SK-N-SH treated with all-trans-retinoic acid at 6 μM for 48 hours (cell line): Measurements from ENCODE around the gene ARF1.

Experiments
- ATAC-seq: fragments of 200-7000 bp; cut with Tn5 transposase; 3 replicates; pipeline ENCODE4 v1.9.1; 2020; ENCODE audit warnings: mild to moderate bottlenecking, moderate library complexity
- ARNTL ChIP-seq: fragments of 450-650 bp; formaldehyde crosslinking; IDR thresholded peaks from 2 replicates; pipeline ENCODE4 v1.5.0; 2020; ENCODE audit warnings: low read depth, mild to moderate bottlenecking, moderate library complexity, borderline replicate concordance
- BACH2 ChIP-seq: fragments of 250-450 bp; sonication (Bioruptor Pico); IDR thresholded peaks from 2 replicates; pipeline ENCODE4 v1.9.0; 2021; ENCODE audit warnings: mild to moderate bottlenecking, borderline replicate concordance
- CSDC2 ChIP-seq: fragments of 250-450 bp; sonication (Bioruptor Pico); IDR thresholded peaks from 2 replicates; pipeline ENCODE4 v1.5.0; 2020; ENCODE audit warnings: mild to moderate bottlenecking, moderate library complexity
- ESRRG ChIP-seq: fragments of 250-450 bp; sonication (Bioruptor Pico); IDR thresholded peaks from 2 replicates; pipeline ENCODE4 v1.6.1; 2021; ENCODE audit warnings: mild to moderate bottlenecking
- GLIS3 ChIP-seq: fragments of 250-450 bp; sonication (Bioruptor Pico); IDR thresholded peaks from 2 replicates; pipeline ENCODE4 v1.5.0; 2020; ENCODE audit warnings: mild to moderate bottlenecking, moderate library complexity
- ISL1 ChIP-seq: fragments of 250-450 bp; sonication (Bioruptor Pico); IDR thresholded peaks from 2 replicates; pipeline ENCODE4 v2.1.2; 2022; ENCODE audit warnings: mild to moderate bottlenecking, moderate library complexity
- RARB ChIP-seq: fragments of 250-450 bp; sonication (Bioruptor Pico); IDR thresholded peaks from 2 replicates; pipeline ENCODE4 v1.8.0; 2021; ENCODE audit warnings: mild to moderate bottlenecking, moderate library complexity
- SNAI2 ChIP-seq: fragments of 250-450 bp; sonication (Bioruptor Pico); IDR thresholded peaks from 2 replicates; pipeline ENCODE4 v1.5.0; 2020; ENCODE audit warnings: mild to moderate bottlenecking, moderate library complexity
- TCF4 ChIP-seq: fragments of 250-450 bp; sonication (Bioruptor Pico); IDR thresholded peaks from 2 replicates; pipeline ENCODE4 v1.8.0; 2021; ENCODE audit warnings: mild to moderate bottlenecking, moderate library complexity, borderline replicate concordance
- TOX ChIP-seq: fragments of 250-450 bp; sonication (Bioruptor Pico); IDR thresholded peaks from 2 replicates; pipeline ENCODE4 v1.8.0; 2021; ENCODE audit warnings: mild to moderate bottlenecking, moderate library complexity, borderline replicate concordance
- ZC3H10 ChIP-seq: fragments of 250-450 bp; sonication (Bioruptor Pico); IDR thresholded peaks from 2 replicates; pipeline ENCODE4 v1.5.1; 2021; ENCODE audit warnings: mild to moderate bottlenecking, moderate library complexity
- ZFP3 ChIP-seq: fragments of 250-450 bp; sonication (Bioruptor Pico); IDR thresholded peaks from 2 replicates; pipeline ENCODE4 v1.5.0; 2020; ENCODE audit warnings: mild to moderate bottlenecking, moderate library complexity
- ZFP30 ChIP-seq: fragments of 450-650 bp; formaldehyde crosslinking; IDR thresholded peaks from 2 replicates; pipeline ENCODE4 v1.5.0; 2022; ENCODE audit warnings: mild to moderate bottlenecking, moderate library complexity
- ZNF565 ChIP-seq: fragments of 450-650 bp; formaldehyde crosslinking; conservative IDR thresholded peaks from 2 replicates; pipeline ENCODE4 v1.5.0; 2020; ENCODE audit warnings: low read depth, mild to moderate bottlenecking, moderate library complexity
- ZNF8 ChIP-seq: fragments of 450-650 bp; formaldehyde crosslinking; IDR thresholded peaks from 2 replicates; pipeline ENCODE4 v1.5.0; 2020; ENCODE audit warnings: mild to moderate bottlenecking, moderate library complexity
- TF ChIP-seq, protein P1 (sequence below): fragments of 250-450 bp; sonication (Bioruptor Pico); IDR thresholded peaks from 2 replicates; pipeline ENCODE4 v1.8.0; 2021; ENCODE audit warnings: low read depth, mild to moderate bottlenecking, moderate library complexity, borderline replicate concordance
- TF ChIP-seq, protein P2 (sequence below): fragments of 250-450 bp; sonication (Bioruptor Pico); IDR thresholded peaks from 2 replicates; pipeline ENCODE4 v1.5.1; 2020; ENCODE audit warnings: low read depth, mild to moderate bottlenecking, moderate library complexity
- TF ChIP-seq, protein P3 (sequence below): fragments of 250-450 bp; sonication (Bioruptor Pico); IDR thresholded peaks from 2 replicates; pipeline ENCODE4 v1.5.0; 2020; ENCODE audit warnings: mild to moderate bottlenecking, moderate library complexity
- TF ChIP-seq, protein P4 (sequence below): fragments of 250-450 bp; sonication (Bioruptor Pico); IDR thresholded peaks from 2 replicates; pipeline ENCODE4 v1.8.0; 2020; ENCODE audit warnings: mild to moderate bottlenecking, moderate library complexity, borderline replicate concordance
- TF ChIP-seq, protein P5 (sequence below): fragments of 250-450 bp; sonication (Bioruptor Pico); IDR thresholded peaks from 2 replicates; pipeline ENCODE4 v1.5.1; 2021; ENCODE audit warnings: mild to moderate bottlenecking, moderate library complexity

Gene ARF1

DNA sequence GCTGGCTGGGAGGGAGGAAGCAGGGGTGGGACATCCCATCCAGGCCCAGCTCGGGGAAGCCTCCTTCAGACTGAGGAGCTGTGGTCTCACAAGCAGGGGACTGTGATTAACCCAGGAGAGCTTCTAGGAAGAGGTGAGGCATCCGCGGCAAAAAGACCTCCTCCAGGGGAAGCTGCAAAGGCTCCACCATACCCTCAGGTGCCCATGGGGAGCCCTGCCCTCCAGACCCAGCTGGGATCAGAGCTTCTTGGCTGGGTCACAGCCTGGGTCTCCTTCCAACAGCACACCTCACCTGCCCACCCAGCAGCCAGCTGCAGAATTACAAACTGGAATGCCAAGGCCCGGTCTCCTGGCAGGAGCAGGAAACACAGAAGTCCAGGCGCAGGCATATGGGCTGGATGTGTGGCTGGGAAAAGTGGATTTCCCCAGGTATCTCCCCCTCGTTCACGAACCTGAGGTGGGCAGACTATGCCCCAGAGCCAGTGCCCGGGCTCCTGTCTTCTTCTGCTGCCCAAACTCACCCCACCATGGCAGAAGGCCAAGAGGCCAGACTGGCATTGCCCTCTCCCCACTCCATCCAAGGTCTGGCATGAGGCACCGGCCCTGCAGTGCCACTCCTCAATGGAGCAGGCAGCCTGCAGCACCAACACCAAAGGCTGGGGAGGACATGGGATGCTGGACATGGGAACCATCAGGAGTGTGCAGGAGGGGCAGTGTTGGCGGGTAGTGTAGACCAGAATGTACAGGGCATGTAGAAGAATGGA, 15.4 kb upstream of the ARF1 start:
- no peak for TF ChIP-seq ARNTL (CRISPR knock-in tag)
- no peak for ATAC-seq

DNA sequence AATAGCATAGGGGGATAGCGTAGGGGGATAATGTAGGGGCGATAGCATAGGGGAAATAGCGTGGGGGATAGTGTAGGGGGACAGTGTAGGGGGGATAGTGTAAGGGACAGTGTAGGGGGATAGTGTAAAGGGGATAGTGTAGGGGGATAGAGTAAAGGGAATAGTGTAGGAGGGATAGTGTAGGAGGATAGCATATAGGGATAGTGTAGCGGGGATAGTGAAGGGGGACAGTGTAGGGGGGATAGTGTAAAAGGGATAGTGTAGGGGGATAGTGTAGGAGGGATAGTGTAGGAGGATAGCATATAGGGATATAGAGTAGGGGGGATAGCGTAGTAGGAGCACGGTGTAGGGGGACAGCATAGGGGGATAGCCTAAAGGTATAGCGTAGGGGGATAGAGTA, 14.1 kb upstream of the ARF1 start:
- no peak for TF ChIP-seq GLIS3 (CRISPR knock-in tag)
- TF ChIP-seq, protein P1, sequence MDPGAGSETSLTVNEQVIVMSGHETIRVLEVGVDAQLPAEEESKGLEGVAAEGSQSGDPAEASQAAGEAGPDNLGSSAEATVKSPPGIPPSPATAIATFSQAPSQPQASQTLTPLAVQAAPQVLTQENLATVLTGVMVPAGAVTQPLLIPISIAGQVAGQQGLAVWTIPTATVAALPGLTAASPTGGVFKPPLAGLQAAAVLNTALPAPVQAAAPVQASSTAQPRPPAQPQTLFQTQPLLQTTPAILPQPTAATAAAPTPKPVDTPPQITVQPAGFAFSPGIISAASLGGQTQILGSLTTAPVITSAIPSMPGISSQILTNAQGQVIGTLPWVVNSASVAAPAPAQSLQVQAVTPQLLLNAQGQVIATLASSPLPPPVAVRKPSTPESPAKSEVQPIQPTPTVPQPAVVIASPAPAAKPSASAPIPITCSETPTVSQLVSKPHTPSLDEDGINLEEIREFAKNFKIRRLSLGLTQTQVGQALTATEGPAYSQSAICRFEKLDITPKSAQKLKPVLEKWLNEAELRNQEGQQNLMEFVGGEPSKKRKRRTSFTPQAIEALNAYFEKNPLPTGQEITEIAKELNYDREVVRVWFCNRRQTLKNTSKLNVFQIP (CRISPR knock-in tag) = no peak
- TF ChIP-seq, all 23 proteins: peak for 0
- ATAC-seq = no peak

DNA sequence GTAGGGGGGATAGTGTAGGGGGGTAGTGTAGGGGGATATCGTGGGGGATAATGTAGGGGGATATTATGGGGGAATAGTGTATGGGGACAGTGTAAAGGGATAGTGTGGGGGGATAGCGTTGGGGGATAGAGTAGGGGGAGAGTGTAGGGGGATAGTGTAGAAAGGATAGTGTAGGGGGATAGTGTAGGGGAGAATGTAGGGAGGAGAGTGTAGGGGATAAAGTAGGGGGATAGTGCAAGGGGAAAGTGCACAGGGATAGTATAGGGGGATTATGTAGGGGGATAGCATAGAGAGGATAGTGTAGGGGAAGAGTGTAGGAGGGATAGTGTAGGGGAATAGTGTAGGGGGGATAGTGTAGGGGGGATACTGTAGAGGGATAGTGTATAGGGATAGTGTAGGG, 12.3 kb upstream of the ARF1 start:
- no peak for TF ChIP-seq BACH2 (CRISPR knock-in tag)
- TF ChIP-seq, protein P2, sequence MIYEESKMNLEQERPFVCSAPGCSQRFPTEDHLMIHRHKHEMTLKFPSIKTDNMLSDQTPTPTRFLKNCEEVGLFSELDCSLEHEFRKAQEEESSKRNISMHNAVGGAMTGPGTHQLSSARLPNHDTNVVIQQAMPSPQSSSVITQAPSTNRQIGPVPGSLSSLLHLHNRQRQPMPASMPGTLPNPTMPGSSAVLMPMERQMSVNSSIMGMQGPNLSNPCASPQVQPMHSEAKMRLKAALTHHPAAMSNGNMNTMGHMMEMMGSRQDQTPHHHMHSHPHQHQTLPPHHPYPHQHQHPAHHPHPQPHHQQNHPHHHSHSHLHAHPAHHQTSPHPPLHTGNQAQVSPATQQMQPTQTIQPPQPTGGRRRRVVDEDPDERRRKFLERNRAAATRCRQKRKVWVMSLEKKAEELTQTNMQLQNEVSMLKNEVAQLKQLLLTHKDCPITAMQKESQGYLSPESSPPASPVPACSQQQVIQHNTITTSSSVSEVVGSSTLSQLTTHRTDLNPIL (CRISPR knock-in tag) = no peak
- no peak for TF ChIP-seq CSDC2 (CRISPR knock-in tag)
- TF ChIP-seq ZFP30 = no peak
- TF ChIP-seq, protein P3, sequence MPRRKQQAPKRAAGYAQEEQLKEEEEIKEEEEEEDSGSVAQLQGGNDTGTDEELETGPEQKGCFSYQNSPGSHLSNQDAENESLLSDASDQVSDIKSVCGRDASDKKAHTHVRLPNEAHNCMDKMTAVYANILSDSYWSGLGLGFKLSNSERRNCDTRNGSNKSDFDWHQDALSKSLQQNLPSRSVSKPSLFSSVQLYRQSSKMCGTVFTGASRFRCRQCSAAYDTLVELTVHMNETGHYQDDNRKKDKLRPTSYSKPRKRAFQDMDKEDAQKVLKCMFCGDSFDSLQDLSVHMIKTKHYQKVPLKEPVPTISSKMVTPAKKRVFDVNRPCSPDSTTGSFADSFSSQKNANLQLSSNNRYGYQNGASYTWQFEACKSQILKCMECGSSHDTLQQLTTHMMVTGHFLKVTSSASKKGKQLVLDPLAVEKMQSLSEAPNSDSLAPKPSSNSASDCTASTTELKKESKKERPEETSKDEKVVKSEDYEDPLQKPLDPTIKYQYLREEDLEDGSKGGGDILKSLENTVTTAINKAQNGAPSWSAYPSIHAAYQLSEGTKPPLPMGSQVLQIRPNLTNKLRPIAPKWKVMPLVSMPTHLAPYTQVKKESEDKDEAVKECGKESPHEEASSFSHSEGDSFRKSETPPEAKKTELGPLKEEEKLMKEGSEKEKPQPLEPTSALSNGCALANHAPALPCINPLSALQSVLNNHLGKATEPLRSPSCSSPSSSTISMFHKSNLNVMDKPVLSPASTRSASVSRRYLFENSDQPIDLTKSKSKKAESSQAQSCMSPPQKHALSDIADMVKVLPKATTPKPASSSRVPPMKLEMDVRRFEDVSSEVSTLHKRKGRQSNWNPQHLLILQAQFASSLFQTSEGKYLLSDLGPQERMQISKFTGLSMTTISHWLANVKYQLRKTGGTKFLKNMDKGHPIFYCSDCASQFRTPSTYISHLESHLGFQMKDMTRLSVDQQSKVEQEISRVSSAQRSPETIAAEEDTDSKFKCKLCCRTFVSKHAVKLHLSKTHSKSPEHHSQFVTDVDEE (CRISPR knock-in tag) = no peak
- TF ChIP-seq ISL1 (CRISPR knock-in tag) = no peak
- TF ChIP-seq ZC3H10 (CRISPR knock-in tag) = no peak
- TF ChIP-seq GLIS3 (CRISPR knock-in tag) = no peak
- TF ChIP-seq, protein P4, sequence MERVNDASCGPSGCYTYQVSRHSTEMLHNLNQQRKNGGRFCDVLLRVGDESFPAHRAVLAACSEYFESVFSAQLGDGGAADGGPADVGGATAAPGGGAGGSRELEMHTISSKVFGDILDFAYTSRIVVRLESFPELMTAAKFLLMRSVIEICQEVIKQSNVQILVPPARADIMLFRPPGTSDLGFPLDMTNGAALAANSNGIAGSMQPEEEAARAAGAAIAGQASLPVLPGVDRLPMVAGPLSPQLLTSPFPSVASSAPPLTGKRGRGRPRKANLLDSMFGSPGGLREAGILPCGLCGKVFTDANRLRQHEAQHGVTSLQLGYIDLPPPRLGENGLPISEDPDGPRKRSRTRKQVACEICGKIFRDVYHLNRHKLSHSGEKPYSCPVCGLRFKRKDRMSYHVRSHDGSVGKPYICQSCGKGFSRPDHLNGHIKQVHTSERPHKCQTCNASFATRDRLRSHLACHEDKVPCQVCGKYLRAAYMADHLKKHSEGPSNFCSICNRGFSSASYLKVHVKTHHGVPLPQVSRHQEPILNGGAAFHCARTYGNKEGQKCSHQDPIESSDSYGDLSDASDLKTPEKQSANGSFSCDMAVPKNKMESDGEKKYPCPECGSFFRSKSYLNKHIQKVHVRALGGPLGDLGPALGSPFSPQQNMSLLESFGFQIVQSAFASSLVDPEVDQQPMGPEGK = no peak
- TF ChIP-seq RARB = no peak
- TF ChIP-seq TOX = no peak
- no peak for TF ChIP-seq SNAI2
- no peak for TF ChIP-seq ARNTL (CRISPR knock-in tag)
- TF ChIP-seq ZNF565 (CRISPR knock-in tag) = no peak
- TF ChIP-seq ZNF8 (CRISPR knock-in tag) = no peak
- no peak for TF ChIP-seq ESRRG (CRISPR knock-in tag)
- TF ChIP-seq, protein P5, sequence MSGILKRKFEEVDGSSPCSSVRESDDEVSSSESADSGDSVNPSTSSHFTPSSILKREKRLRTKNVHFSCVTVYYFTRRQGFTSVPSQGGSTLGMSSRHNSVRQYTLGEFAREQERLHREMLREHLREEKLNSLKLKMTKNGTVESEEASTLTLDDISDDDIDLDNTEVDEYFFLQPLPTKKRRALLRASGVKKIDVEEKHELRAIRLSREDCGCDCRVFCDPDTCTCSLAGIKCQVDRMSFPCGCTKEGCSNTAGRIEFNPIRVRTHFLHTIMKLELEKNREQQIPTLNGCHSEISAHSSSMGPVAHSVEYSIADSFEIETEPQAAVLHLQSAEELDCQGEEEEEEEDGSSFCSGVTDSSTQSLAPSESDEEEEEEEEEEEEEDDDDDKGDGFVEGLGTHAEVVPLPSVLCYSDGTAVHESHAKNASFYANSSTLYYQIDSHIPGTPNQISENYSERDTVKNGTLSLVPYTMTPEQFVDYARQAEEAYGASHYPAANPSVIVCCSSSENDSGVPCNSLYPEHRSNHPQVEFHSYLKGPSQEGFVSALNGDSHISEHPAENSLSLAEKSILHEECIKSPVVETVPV (CRISPR knock-in tag) = no peak
- TF ChIP-seq, protein P1 (CRISPR knock-in tag) = no peak
- TF ChIP-seq TCF4 (CRISPR knock-in tag) = no peak
- TF ChIP-seq ZFP3 (CRISPR knock-in tag) = no peak

More for the DNA sequence above, 12.3 kb upstream of the ARF1 start:
- ATAC-seq = no peak
